ENCODE measurements around the gene OSTC.

- no peak for TF ChIP-seq REST (IDR thresholded peaks at IDR 0.05; ENCODE audit: insufficient read depth in 1 of 2, low read depth in 2 of 2, low read length in 2 of 2)
- TF ChIP-seq TAF1 (IDR thresholded peaks at IDR 0.05; ENCODE audit: borderline replicate concordance, insufficient read depth, low read length) = no peak
- no peak for TF ChIP-seq POLR2AphosphoS5 (IDR thresholded peaks at IDR 0.05; ENCODE audit: low read depth, low read length)
Observed at GRCh38 chr4:108714880-108715279, 64.5 kb downstream of the OSTC start.

All from PFSK-1 (cell line).